PC-9 (cell line): ENCODE results near the gene LRMDA. TPM values are rescaled to one million over a fixed set of nuclear protein-coding genes. Genes with fewer than 3 reads are reported as not detected.

Experiments used
- BruUV-seq: library from RNA; stranded (reverse); fragments of 400-500 nt; replicated peaks from 2 replicates; lab custom pipeline; 2021; lab: Mats Ljungman, UMichigan
- CTCF ChIA-PET: fragments of 300-600 bp; sonication (Branson Sonifier 250); formaldehyde crosslinking; loops from one replicate; lab custom pipeline; 2022; ENCODE audit warnings: antibody characterized with exemption; lab: Charles Lee
- POLR2A ChIA-PET: fragments of 300-600 bp; sonication (Branson Sonifier 250); formaldehyde crosslinking; loops from one replicate; lab custom pipeline; 2022; ENCODE audit warnings: antibody characterized with exemption; ENCODE audit not compliant: unreplicated experiment; lab: Charles Lee
- DNase-seq, 2 experiments: peaks; one replicate each; pipeline versions ENCODE4 v3.0.0 to v3.0.0-alpha.2; 2015 to 2022; ENCODE audit warnings: mixed read lengths in 1 of 2
- H2AFZ ChIP-seq: fragments of 200-600 bp; sonication (generic); 2 replicates; pipeline ENCODE4 v1.8.1; 2017; ENCODE audit warnings: antibody characterized with exemption
- H3F3A ChIP-seq: fragments of 200-600 bp; sonication (generic); 2 replicates; pipeline ENCODE4 v1.8.1; 2017; ENCODE audit warnings: antibody characterized with exemption, mild to moderate bottlenecking, low read depth; ENCODE audit not compliant: insufficient read depth
- H3K27ac ChIP-seq: fragments of 200-600 bp; sonication (generic); 2 replicates; pipeline ENCODE4 v1.6.1; 2016; ENCODE audit warnings: mixed run types
- H3K27me3 ChIP-seq: fragments of 200-600 bp; sonication (generic); 2 replicates; pipeline ENCODE4 v1.6.1; 2016; ENCODE audit warnings: low read depth, mixed run types; ENCODE audit not compliant: insufficient read depth
- H3K36me3 ChIP-seq: fragments of 200-600 bp; sonication (generic); 2 replicates; pipeline ENCODE4 v1.6.1; 2016; ENCODE audit warnings: low read depth, mixed run types
- H3K4me1 ChIP-seq: fragments of 200-600 bp; sonication (generic); replicated peaks from 2 replicates; pipeline ENCODE4 v1.6.1; 2016; ENCODE audit warnings: mixed run types; ENCODE audit not compliant: insufficient read depth
- H3K4me2 ChIP-seq: fragments of 200-600 bp; sonication (generic); 2 replicates; pipeline ENCODE4 v1.6.1; 2017; ENCODE audit warnings: mixed run types
- H3K4me3 ChIP-seq: fragments of 200-600 bp; sonication (generic); 2 replicates; pipeline ENCODE4 v1.6.1; 2016; ENCODE audit warnings: mixed run types
- H3K79me2 ChIP-seq: fragments of 200-600 bp; sonication (generic); 2 replicates; pipeline ENCODE4 v1.6.1; 2017; ENCODE audit warnings: low read depth, mixed run types
- H3K9me2 ChIP-seq: fragments of 200-600 bp; sonication (generic); 2 replicates; pipeline ENCODE4 v1.8.1; 2017; ENCODE audit warnings: mild to moderate bottlenecking; ENCODE audit not compliant: insufficient read depth
- H3K9me3 ChIP-seq: fragments of 200-600 bp; sonication (generic); 2 replicates; pipeline ENCODE4 v1.8.1; 2016; ENCODE audit warnings: low read depth; ENCODE audit not compliant: insufficient read depth
- H4K20me1 ChIP-seq: fragments of 200-600 bp; sonication (generic); 2 replicates; pipeline ENCODE4 v1.8.1; 2017; ENCODE audit not compliant: insufficient read depth
- EZH2 ChIP-seq: fragments of 200-600 bp; sonication (generic); IDR thresholded peaks from 2 replicates; pipeline ENCODE4 v1.8.0; 2017; ENCODE audit warnings: antibody characterized with exemption, low read depth
- intact Hi-C: fragments of 100-400 bp; cut with micrococcal nuclease; formaldehyde crosslinking; loops from one replicate; pipeline ENCODE4 v1.10.0; 2022; ENCODE audit not compliant: unreplicated experiment
- total RNA-seq: library from RNA; stranded (reverse); gene quantifications from 2 replicates; pipeline ENCODE4 v1.2.3, GENCODE V29; 2021
- TF ChIP-seq, protein P1 (sequence below): fragments of 200-600 bp; sonication (generic); conservative IDR thresholded peaks from 2 replicates; pipeline ENCODE4 v1.6.1; 2017; ENCODE audit warnings: mixed run types, antibody characterized with exemption, mild to moderate bottlenecking, moderate library complexity

LRMDA gene
- total RNA-seq, 1 experiment from 2014 or later, result not detected

DNA sequence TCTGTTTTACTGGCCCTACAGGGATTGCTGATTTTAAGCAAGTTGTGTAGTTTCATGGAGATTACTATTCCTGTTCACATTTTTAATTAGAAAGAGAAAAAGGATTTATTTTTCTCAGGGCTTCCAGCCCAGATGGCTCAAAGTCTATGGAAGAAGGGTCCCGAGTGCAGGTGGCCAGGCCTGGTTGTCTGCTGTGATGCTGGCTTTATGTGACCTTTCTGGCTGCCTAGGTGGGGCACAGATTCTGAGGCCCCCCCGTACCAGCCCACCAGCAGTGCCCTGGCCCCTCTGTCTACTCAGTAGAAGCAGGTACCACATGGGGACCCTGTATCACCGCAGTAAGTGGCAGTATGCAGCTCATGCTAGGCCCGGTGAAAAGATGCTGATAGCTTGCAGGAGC is 426.5 kb downstream of the LRMDA start:
- H3K36me3 ChIP-seq, result no peaks in the 10 kb centered on the region
- H4K20me1 ChIP-seq, result no peaks in the 10 kb centered on the region
- no peaks in the 10 kb centered on the region for H3K9me3 ChIP-seq
- no peak overlapping the region for H3K4me2 ChIP-seq
- intact Hi-C loops, result no loop called here
- POLR2A ChIA-PET, result no interaction called here
- H3K27me3 ChIP-seq, result no peaks in the 10 kb centered on the region
- no peak overlapping the region for H2AFZ ChIP-seq
- DNase-seq, result no peak
- no peaks in the 10 kb centered on the region for H3K4me1 ChIP-seq
- BruUV-seq, result no TSS peak
- CTCF ChIA-PET, result no interaction called here
- TF ChIP-seq, protein P1, sequence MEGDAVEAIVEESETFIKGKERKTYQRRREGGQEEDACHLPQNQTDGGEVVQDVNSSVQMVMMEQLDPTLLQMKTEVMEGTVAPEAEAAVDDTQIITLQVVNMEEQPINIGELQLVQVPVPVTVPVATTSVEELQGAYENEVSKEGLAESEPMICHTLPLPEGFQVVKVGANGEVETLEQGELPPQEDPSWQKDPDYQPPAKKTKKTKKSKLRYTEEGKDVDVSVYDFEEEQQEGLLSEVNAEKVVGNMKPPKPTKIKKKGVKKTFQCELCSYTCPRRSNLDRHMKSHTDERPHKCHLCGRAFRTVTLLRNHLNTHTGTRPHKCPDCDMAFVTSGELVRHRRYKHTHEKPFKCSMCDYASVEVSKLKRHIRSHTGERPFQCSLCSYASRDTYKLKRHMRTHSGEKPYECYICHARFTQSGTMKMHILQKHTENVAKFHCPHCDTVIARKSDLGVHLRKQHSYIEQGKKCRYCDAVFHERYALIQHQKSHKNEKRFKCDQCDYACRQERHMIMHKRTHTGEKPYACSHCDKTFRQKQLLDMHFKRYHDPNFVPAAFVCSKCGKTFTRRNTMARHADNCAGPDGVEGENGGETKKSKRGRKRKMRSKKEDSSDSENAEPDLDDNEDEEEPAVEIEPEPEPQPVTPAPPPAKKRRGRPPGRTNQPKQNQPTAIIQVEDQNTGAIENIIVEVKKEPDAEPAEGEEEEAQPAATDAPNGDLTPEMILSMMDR, result no peak
- TF ChIP-seq EZH2, result no peak
- H3K27ac ChIP-seq, result no peak overlapping the region
- no peaks in the 10 kb centered on the region for H3F3A ChIP-seq
- H3K9me2 ChIP-seq, result no peaks in the 10 kb centered on the region
- no peaks in the 10 kb centered on the region for H3K79me2 ChIP-seq
- no peak overlapping the region for H3K4me3 ChIP-seq

DNA sequence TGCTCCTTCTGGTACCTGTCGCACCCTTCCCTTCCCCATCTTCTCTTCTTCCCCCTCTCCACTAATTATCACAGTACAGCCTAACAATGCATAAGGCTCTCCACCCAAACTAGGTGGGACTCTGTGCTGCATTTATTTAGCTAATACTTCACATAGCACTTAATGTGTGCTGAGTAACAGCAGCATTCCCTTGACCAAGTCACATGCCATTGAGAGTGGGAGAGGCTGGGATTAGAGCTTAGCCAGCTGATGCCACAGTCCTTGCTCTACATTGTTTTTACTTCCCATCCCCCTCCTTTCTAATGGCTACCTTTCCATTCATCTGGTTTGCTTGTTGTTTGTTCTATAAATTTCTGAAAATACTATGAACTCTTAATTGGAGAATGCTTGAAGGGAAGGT is 426.9 kb downstream of the LRMDA start:
- Histone ChIP-seq H3K4me2 (no peak overlapping the region), H3K79me2 (no peaks in the 10 kb centered on the region), H3K4me1 (no peaks in the 10 kb centered on the region), H3F3A (no peaks in the 10 kb centered on the region), H2AFZ (no peak overlapping the region), H3K9me3 (no peaks in the 10 kb centered on the region), H3K27me3 (no peaks in the 10 kb centered on the region), H3K27ac (no peak overlapping the region), H3K36me3 (no peaks in the 10 kb centered on the region), H3K4me3 (no peak overlapping the region), H4K20me1 (no peaks in the 10 kb centered on the region), H3K9me2 (no peaks in the 10 kb centered on the region)
- no peak for DNase-seq
- ChIA-PET CTCF (no interaction called here), POLR2A (no interaction called here)
- intact Hi-C loops, result no loop called here
- TF ChIP-seq EZH2, result no peak
- TF ChIP-seq, protein P1, result no peak
- no TSS peak for BruUV-seq

DNA sequence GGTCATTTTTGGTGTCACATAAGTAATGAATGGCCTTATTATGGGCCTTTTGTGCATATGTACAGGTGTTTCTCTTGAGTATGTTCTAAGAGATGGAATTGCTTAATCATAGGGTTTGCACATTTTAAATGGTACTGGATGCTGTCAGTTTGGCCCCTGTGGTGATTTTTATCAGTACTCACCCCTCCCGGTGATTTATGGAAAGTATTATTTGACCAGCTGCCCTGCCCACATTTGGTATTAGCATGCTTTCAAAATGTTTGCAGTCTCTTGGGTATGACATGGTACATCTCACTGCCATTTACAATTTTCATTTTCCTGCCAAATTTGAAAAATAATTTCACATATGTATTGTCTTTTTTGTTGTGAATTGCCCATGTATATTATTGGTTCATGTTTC is 427.7 kb downstream of the LRMDA start:
- CTCF ChIA-PET, result no interaction called here
- Histone ChIP-seq H3F3A (no peaks in the 10 kb centered on the region), H3K36me3 (no peaks in the 10 kb centered on the region), H3K79me2 (no peaks in the 10 kb centered on the region), H3K9me2 (no peaks in the 10 kb centered on the region), H3K4me2 (no peak overlapping the region), H4K20me1 (no peaks in the 10 kb centered on the region), H3K9me3 (no peaks in the 10 kb centered on the region), H3K27me3 (no peaks in the 10 kb centered on the region), H3K4me1 (no peaks in the 10 kb centered on the region), H2AFZ (no peak overlapping the region), H3K27ac (no peak overlapping the region), H3K4me3 (no peak overlapping the region)
- TF ChIP-seq, protein P1, result no peak
- TF ChIP-seq EZH2, result no peak
- intact Hi-C loops, result no loop called here
- DNase-seq, result no peak
- POLR2A ChIA-PET, result no interaction called here
- no TSS peak for BruUV-seq
